ENCODE results near the gene PADI6.
"Not testable (repeated sequence)": the region's sequence is repeated elsewhere in the genome, so short reads cannot be mapped to it uniquely, and the experiment has no call there.

The PADI6 gene

GRCh38 chr1:17405898-17406759 lies 34.1 kb downstream of the PADI6 start:
- DNase-seq: peak; percentile 48 to 52

GRCh38 chr1:17406760-17407475 lies 34.9 kb downstream of the PADI6 start:
- DNase-seq: not testable (repeated sequence)

- not testable (repeated sequence) for DNase-seq
Observed at GRCh38 chr1:17407786-17408514, 36.0 kb downstream of the PADI6 start.

- no peak for DNase-seq
Observed at GRCh38 chr1:17409391-17409811, 37.4 kb downstream of the PADI6 start.

GRCh38 chr1:17412093-17412870 lies 40.3 kb downstream of the PADI6 start:
- no peak for DNase-seq

- DNase-seq: no peak
Observed at GRCh38 chr1:17414022-17414421, 42.0 kb downstream of the PADI6 start.

- DNase-seq: no peak
Observed at GRCh38 chr1:17416389-17416788, 44.4 kb downstream of the PADI6 start.

- no peak for DNase-seq
Observed at GRCh38 chr1:17419626-17420328, 47.8 kb downstream of the PADI6 start.

- no peak for DNase-seq
Observed at GRCh38 chr1:17420391-17420918, 48.5 kb downstream of the PADI6 start.

- DNase-seq: no peak
Observed at GRCh38 chr1:17422461-17422860, 50.5 kb downstream of the PADI6 start.

- DNase-seq: no peak
Observed at GRCh38 chr1:17423781-17424245, 51.8 kb downstream of the PADI6 start.

- DNase-seq: no peak
Observed at GRCh38 chr1:17425806-17426600, 54.0 kb downstream of the PADI6 start.

- no peak for DNase-seq
Observed at GRCh38 chr1:17427696-17428660, 56.0 kb downstream of the PADI6 start.

- DNase-seq: no peak
Observed at GRCh38 chr1:17429183-17429582, 57.2 kb downstream of the PADI6 start.

- DNase-seq: no peak
Observed at GRCh38 chr1:17432412-17432811, 60.4 kb downstream of the PADI6 start.

GRCh38 chr1:17433261-17433660 lies 61.3 kb downstream of the PADI6 start:
- no peak for DNase-seq

- no peak for DNase-seq
Observed at GRCh38 chr1:17434016-17434415, 62.0 kb downstream of the PADI6 start.

- no peak for DNase-seq
Observed at GRCh38 chr1:17434601-17435000, 62.6 kb downstream of the PADI6 start.

GRCh38 chr1:17436380-17437174 lies 64.6 kb downstream of the PADI6 start:
- no peak for DNase-seq

Measured in AML-193 (cell line).